ENCODE measurements around the gene GARRE1.
A peak's percentile ranks its signal among the peaks of the same experiment; 100 is the strongest.
"Not testable (repeated sequence)": the region's sequence is repeated elsewhere in the genome, so short reads cannot be mapped to it uniquely, and the experiment has no call there.

GARRE1 gene

DNA sequence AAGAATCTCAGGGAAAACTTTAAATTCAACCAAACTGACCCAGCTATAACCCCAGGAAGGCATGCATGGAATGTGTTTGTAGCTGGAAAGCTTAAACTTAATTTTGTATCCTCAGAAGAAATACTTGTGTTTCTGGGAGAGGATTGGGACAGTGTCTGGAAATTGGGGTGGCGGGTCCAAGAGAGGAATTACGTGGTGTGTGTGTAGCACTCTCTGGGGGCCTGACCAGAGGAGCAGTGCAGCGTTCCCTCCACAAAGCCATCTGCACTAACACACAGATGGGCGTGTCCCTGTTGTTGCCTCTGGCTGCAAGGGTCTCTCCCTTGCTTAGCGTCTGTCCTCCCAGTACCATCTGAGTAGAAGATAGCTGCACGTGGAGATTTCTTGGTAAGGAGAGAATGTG is 6.4 kb downstream of the GARRE1 start:
- ATAC-seq, result no peak

DNA sequence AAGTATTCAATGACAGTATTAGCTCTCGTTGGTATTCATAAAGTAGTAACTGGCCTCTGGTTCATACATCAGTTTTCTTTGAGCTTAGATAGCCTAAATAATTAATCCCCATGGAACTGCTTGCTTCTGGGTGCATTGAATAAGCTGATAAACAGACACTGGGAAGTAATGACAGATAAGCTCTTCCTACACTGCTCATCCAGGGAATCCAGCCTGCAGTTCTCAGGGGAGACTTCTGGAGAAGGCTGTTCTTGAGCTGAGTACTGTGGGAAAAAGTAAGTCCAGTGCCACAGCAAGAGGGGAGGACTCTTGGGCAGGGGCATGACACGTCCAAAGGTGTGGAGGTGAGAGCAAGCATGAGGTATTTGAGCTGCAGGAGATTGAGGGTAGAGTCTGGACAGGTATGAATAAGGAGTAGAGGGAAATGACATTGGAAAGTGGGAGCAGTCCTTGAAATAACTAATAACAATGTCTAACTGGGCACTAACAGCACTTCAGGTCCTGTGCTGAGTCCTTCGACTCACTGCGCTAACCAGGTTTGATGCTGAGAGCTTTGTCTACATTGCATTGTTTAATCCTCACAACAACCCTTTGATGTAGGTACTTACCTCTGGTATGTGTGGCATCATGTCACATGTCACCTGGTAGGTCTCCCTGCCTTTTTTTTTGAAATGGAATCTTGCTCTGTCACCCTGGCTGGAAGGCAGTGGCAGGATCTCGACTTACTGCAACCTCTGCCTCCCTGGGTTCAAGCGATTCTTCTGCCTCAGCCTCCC is 7.2 kb downstream of the GARRE1 start:
- no peak for ATAC-seq

DNA sequence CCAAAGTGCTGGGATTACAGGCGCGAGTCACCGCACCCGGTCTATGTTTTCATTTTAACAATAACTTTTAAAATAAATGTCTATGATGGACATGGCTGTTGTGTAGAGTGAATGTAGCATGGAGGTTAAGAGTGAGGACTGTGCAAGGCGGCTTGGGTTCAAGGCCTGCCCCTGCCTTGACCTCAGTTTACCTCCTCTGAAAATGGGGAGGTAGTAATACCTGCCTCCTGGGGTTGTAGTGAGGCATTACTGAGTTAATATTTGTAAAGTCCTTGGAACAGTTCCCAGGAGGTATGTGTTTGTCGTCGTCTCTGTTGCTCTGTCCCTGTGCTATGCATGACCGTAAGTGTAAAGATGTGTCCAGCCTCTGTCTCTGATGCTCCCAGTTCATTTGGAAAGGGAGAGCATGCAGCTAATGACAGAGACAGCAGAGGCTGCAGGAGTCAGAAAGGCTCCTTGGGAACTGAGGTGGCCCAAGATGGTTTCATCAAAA is 9.4 kb downstream of the GARRE1 start:
- ATAC-seq, result no peak

DNA sequence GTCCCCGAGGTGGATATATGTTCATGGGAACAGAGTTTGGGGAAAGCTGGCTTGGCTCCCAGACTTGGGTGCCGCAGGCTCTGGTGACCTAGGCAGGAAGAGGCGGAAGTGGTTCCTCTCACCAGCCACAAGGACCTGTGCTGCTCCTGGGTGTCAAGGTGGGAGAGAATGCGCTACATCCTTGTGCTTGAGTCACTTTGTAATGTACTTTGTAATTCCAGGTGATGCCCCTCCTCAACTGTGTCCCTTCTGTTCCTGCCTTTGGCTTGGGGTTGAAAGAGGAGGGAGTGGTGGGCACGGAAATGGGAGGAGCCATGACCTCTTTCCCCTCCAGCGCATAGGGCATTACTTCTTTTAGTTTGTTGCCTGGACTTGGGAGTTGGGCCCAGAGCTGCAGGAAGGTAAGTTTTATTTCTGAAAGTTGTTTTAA is 10.9 kb downstream of the GARRE1 start:
- ATAC-seq, result no peak

DNA sequence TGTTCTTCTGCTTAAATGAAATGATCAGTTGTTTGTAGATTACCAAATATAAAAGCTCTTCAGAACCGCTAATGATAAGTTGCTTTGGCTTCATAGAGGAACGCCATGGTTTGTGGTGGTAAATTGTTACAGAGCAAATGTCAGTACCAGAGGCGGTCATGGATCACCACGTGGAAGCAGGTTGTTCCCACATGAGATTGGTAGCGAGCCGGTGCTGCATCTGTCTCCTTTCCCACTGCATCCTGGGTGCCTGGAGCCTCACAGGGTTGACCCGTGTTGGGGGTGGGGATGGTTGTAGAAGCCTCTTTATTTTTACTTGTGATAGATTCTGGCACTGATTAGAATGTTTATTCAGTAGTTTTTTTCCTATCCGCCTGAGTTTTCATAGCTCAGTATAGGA is 14.7 kb downstream of the GARRE1 start:
- no peak for ATAC-seq

DNA sequence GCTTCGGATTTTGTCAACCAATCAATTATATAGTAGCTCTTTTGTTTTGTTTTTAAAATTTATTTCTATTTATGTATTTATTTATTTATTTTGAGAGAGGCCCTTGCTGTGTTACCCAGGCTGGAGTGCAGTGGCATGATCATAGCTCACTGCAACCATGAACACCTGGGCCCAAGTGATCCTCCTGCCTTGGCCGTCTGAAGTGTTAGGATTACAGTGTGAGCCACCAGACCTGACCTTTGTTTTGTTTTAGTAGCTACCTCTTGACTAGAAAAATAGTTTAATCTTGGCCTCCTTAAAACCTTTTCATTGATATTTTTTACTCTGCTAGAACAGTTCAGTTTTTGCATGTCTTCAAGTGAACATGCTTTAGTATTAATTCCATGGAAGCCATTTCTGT is 15.1 kb downstream of the GARRE1 start:
- ATAC-seq, result no peak

DNA sequence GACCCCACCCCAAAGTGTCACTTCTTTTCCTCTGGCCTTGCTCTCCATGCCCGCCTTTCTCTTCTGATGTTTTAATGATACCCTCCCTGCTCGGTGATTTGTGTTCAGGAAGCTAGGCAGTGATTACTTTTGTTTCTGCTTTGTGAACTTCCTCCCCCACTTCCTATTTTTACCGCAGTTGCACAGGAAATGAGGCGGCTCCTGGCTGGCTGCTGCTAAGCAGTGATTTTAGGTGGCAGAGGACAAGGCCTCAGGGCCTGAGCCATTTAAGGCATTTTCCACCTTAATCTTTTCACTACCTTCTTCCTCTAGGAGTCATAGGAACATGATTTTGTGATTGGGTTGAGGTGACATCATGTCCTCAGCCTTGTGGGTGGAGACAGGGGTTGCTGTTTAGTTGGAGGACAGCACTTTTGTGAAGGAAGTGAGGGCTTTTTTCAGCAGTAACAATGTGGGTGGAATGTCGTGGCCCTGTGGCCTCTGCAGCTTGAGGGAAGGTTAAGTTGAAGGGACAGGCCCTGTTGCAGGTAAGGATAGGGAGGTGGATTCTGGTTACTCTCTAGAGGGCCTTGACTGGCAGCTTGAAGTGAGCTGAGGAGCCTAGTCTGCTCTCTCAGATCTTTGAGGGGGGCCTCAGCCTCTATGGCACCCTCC is 15.7 kb downstream of the GARRE1 start:
- ATAC-seq, result peak; percentile 87 to 89

DNA sequence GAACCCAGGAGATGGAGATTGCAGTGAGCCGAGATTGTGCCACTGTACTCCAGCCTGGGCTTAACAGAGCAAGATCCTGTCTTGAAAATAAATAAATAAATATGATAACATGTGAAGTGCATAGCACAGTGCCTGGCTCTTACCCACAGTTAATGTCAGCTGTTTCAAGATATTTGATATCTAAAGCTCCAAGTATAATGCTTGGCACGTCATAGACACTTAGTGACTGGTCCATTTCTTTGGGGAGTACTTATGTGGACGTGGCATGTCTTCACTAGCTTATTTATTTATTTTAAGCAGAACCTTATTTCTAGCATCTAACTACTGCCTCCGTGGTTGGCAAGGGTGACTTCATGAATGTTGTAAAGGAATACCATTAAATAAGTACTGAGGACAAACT is 18.8 kb downstream of the GARRE1 start:
- no peak for ATAC-seq

DNA sequence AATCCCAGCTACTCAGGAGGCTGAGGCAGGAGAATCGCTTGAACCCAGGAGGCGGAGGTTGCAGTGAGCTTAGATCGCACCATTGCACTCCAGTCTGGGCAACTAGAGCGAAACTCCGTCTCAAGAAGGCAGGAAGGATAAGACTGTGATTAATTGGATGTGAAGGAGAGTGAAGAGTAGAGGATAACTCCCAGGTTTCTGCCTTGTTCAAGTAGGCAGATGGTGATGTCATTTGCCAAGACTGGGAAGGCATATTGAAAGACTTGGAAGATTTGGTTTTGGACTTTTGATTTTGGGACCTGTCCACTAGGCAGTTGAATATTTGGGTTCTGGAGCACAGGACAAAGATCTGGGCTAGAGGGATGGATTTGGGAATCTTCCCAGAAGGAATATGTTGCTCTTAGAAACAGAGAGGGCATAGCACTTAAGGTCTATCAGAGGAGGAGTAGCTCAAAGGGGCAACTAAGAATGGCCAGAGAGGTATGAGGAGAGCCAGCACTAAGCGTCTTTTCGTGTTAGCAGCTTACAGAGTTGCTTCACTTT is 20.0 kb downstream of the GARRE1 start:
- ATAC-seq, result no peak

DNA sequence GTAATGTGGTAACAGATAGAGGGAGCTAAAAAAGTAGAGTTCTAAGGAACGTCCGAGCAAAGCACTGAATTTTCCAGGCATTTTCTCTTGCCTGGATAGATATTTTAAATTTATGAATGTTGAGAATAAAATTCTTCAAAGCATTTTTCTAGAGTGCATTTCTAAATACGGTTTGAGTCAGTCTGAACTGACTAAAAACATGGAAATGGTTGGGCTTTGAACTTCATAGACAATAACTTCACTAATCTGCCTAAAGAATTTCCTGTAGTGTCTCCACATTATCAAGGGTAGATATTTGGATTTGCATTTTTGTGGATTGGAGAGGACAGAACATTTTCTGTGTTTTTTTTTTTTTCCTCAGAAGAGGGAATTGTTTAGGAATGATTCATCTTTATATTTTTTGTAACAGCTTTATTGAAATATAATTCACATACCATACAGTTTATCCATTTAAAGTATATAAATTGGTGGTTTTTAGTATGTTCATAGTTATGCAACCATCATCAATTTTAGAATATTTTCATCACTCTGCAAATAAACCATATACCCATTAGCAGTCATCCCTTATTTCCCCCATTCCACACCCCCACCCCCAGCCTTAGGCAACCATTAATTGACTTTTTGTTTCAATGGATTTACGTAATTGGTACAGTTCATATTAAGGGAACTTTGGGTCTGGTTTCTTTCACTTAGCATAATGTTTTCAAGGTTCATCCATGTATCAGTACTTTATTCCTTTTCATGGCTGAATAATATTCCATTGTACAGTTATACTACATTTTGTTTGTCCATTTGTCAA is 20.7 kb downstream of the GARRE1 start:
- no peak for ATAC-seq

DNA sequence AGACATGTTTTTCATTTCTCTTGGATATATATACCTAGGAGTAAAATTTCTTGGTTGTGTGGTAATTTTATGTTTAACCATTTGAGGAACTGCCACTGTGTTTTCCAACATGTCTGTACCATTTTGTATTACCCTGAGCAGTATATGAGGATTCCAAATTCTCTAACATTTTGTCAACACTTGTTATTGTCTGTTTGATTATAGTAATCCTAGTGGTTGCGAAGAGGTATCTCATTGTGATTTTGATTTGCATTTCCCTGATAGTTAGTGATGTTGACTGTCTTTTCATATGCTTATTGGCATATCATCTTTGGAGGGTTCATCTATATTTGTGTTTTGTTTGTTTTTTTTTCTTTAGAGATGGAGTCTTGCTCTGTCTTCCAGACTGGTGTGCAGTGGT is 21.4 kb downstream of the GARRE1 start:
- ATAC-seq, result no peak

DNA sequence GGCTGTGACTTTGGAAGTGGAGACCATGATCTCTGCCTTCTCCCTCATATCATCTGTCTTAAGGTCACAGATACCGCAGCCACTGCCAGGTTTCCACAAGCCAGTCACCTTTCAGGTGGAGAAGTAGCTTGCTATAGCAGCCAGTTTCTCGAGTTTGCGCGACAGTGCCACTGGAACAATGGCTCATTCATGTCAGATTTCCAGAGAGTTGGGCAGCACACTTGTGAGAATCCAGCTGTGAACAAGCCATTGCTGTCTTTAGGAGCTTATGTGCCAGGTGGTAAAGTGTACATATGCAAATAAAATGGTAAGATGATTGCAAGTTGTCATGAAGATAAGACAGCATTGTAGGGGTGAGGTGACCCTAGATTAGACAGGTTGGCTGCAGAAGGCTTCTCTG is 22.3 kb downstream of the GARRE1 start:
- ATAC-seq, result no peak

DNA sequence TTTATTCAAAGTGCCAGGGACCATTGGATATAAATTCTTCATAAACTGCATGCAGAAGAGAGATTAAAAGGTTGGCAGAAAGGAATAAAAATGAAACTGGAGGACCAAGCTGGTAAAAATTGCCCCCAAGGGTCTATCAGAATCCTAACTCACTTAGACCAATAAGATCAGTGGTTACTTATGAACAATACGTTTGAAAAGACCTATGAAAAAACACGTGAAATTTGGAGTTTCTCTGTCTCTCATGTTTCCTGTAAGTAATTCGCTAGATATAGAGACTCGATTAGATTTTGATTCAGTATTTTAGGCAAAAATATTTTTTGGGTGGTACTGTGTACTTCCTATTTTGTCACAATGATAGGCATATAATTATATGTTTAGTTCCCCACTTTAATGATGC is 22.9 kb downstream of the GARRE1 start:
- ATAC-seq, result no peak

DNA sequence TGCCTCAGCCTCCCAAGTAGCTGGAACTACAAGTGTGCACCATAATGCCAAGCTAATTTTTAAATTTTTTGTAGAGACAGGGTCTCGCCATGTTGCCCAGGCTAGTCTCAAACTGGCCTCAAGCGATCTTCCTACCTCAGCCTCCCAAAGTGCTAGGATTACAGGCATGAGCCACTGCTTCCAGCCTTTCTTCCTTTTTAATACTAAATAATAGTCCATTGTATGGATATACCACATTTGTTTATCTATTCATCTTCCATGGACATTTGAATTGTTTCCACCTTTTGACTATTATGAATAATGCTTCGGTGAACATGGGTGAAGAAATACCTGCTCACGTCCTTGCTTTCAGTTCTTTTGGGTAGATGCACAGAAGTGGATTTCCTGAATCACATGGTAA is 24.4 kb downstream of the GARRE1 start:
- no peak for ATAC-seq

DNA sequence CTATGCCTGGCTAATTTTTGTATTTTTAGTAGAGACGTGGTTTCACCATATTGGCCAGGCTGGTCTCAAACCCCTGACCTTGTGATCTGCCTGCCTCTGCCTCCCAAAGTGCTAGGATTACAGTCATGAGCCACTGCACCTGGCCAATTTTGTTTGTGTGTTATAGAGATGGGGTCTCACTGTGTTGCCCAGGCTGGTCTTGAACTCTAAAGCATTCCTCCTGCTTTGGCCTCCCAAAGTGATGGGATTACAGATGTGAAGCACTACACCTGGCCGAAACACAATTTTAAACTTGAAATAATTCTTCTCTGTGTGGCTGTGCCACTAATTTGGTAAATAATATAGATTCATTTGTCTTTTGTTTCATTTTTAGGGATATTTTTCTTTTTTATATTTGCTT is 27.1 kb downstream of the GARRE1 start:
- ATAC-seq, result not testable (repeated sequence)

DNA sequence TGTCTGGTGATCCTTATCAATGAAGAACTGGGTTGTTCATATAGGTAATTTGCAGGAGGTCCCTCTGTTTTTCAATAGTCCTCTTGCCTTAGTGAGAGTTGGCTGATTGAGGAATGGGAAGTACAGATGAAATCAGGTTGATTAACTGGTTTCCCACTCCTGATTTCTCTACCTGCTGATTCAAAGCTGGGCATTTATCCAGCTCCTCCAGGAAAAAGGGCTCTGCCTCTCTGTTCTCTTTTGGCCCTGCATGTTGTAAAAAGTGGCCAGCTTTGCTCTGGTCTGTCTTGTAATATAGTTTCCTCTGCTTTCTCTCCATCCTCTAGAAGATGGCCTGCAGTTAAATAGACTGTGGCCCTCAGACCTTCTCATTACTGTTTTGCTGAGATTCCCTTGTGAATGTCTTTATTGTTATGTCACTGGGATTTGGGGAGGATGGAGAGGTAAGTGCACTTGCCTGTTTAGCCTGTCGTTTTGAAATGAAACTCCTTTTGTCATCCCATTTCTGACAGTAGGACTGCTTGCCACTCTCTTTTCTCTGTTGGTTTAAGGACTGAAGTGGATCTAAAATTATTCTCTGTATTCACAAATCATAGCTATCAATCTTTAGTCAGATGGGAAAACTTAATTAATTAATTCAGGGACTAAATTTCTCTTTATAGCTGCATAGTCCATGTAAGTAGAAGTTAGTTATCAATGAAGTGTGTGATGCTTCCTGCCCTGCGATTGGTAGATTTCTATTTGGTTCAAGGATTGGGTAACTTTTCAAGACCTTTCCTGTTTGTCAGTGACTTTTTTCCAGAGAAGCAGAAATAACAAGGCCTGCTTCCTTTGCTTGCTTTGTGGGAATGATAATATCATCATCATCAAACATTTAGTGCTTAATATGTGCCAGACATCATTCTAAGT is 28.5 kb downstream of the GARRE1 start:
- no peak for ATAC-seq

DNA sequence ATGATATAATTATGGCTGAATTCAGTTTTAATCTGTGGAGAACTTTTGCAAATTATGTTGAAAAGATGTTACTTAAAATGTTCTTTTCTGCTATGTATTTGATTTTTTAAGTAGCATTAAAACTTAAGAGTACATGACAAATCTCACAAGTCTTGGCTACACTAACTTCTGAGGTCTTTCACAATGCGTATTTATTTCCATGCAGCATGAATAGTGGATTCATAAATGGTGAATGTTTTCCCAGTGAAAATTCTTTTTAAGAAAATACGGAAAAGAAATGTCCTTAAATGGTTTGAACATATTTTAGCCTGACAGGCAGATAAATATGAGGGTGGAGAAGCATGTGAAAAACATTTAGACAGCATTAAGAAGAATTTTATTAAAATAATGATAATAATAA is 30.2 kb downstream of the GARRE1 start:
- ATAC-seq, result no peak

DNA sequence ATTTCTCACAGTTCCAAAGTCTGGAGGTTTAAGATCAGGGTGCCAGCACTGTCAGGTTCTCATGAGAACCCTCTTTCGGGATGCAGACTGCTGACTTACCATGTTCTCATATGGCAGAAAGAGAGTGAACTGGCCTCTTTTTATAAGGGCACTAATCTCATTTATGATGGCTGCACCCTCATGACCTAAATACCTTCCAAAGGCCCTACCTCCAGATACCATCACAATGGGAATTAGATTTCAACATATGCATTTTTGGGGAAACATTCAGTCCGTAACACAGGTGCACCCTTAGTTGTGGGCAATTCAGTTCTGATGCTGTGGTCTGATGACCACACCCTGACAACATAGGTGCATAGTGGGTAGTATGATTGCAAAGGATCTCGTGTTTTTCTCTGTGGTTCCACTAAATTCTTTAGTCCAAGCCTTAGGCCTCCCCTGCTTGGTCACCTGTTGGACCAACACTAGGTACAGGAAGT is 33.3 kb downstream of the GARRE1 start:
- ATAC-seq, result no peak

DNA sequence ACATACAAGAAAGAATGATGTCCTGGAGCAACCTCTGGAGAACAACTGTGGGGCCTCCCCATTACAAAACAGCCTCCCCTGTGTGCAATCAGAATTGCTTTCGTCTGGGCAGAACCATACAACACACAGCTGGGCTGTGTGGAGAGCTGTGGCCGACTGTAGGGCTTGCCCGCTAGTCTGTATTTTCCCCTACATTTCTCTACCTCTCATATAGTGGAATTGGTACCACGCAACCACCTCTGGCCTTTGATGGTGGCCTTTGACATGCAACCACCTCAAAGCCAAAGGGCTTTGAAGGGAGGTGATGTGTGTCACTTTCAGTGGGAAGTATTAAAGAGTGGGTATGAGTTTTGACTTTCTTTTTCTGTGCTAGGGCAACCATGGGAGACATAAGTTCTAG is 34.0 kb downstream of the GARRE1 start:
- peak; percentile 21 to 27 for ATAC-seq

DNA sequence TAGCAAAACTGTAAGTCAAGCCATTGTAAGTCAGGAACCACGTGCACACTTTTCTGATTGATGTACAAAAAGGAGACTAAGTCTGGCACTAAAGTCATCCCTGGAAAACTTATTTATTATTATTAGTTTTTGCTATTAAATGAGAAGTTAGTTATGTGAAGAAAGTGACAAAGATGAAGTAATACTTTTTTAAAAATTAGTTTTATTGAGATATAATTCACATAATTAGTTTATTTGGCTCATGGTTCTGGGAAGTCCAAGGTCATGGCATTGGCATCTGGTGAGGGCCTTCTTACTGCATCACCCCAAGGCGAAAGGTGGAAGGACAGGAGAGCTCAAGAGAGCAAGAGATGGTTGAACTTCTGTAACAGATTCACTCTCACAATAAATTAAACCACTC is 36.9 kb downstream of the GARRE1 start:
- no peak for ATAC-seq

DNA sequence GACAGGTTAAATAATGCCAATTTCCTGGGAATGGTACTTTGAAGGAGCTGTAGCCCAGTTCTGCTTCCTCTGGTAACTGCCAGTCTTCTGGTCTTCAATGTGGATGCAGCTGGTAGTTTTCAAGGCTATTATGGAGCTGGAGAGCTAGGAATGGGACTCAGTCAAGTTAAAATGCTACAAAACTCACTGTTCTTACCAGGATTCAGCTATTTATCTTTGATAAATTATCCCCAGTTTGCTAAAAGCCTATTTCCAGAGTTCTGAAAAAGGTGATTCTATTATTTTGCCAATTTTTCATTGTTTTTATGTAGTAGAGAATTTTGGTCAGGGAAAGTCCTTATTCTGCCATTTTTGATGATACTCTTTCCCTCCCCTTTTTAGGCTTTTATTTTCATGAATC is 40.7 kb downstream of the GARRE1 start:
- ATAC-seq, result no peak

DNA sequence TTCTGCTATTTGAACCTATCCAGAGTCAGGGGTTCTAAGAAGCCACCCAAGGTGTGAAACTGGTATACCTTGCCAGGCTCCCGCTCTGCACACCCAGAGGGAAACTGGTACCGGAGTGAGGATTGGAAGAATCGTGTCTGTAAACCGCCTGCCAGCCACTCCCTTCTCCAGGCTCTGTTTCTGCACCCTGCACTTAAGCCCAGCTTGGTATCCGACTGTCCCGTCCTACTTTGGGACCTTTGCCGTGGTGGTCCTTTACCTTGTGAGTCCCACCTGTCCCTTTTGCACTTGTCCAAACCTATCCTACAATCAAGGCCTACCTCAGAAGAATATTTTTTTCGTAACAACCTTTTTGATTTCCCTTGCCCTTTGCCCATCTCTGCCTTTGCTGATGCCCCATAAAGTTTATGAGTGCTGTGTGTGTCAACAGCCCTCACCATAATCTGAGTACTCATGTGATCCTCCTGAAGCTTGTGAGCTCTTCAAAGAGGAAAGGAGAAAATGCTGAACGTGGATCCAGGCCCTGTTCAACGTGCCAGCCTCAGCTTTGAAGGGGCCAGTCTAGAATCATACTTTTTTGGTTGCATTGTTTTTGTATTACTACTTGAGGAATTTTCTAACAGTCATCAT is 44.7 kb downstream of the GARRE1 start:
- no peak for ATAC-seq

Data from activated CD4-positive, CD25-positive, alpha-beta regulatory T cell treated with anti-CD3 and anti-CD28 coated beads, Interleukin-2, amount 50 U/mL, for 24 hours (primary cell).